ENCODE data around the gene TPPP2. TPM values are rescaled to one million over a fixed set of nuclear protein-coding genes. Genes with fewer than 3 reads are reported as not detected.

TPPP2 gene
- total and polyA plus RNA-seq, 2 donors (not counting 1 experiment from before 2014, with no cell fraction given) = not detected

- POLR2A ChIA-PET = no interaction called here
- H3K9ac ChIP-seq (ENCODE audit: low read length) = no peak overlapping the region
- H3K27ac ChIP-seq (ENCODE audit: low read length in 2 of 2) = no peak overlapping the region
- H3K4me1 Mint-ChIP-seq = no peaks in the 10 kb centered on the region
- CTCF ChIA-PET = interaction anchor here (1.3 to 1.4 kb wide), 2 partner anchors 15 to 39 kb away, joined by 4 to 6 read pairs; no protein-coding TSS in a partner anchor
- no peak for DNase-seq
- 94% methylated on average over 19 of the region's 20 CpGs for WGBS (ENCODE audit: insufficient coverage)
- TF ChIP-seq, protein P1, sequence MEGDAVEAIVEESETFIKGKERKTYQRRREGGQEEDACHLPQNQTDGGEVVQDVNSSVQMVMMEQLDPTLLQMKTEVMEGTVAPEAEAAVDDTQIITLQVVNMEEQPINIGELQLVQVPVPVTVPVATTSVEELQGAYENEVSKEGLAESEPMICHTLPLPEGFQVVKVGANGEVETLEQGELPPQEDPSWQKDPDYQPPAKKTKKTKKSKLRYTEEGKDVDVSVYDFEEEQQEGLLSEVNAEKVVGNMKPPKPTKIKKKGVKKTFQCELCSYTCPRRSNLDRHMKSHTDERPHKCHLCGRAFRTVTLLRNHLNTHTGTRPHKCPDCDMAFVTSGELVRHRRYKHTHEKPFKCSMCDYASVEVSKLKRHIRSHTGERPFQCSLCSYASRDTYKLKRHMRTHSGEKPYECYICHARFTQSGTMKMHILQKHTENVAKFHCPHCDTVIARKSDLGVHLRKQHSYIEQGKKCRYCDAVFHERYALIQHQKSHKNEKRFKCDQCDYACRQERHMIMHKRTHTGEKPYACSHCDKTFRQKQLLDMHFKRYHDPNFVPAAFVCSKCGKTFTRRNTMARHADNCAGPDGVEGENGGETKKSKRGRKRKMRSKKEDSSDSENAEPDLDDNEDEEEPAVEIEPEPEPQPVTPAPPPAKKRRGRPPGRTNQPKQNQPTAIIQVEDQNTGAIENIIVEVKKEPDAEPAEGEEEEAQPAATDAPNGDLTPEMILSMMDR (IDR thresholded peaks at IDR 0.05) = no peak
- no peak for TF ChIP-seq EZH2 (IDR thresholded peaks at IDR 0.05; ENCODE audit: borderline replicate concordance, insufficient read depth, low read depth, low read length, poor library complexity, severe bottlenecking)
- H2AFZ ChIP-seq (ENCODE audit: insufficient read depth, low read depth, low read length, poor library complexity, severe bottlenecking) = no peak overlapping the region
- intact Hi-C loops (cut with micrococcal nuclease) = no loop called here
- peaks cover 35% of the 10 kb centered on the region for H3K27me3 Mint-ChIP-seq
- H4K20me1 ChIP-seq (ENCODE audit: control insufficient read depth, insufficient read depth, low read length, poor library complexity, severe bottlenecking) = no peaks in the 10 kb centered on the region
- no peaks in the 10 kb centered on the region for H3K9me3 Mint-ChIP-seq (ENCODE audit: insufficient read depth)
- H3K4me3 Mint-ChIP-seq = no peak overlapping the region
- no peak overlapping the region for H3K4me3 ChIP-seq (ENCODE audit: control extremely low read depth in 1 of 5, extremely low read depth in 1 of 5, insufficient read depth in 1 of 5, low read depth in 2 of 5, low read length in 4 of 5)
- H3K27ac Mint-ChIP-seq = no peak overlapping the region
- no peaks in the 10 kb centered on the region for H3K36me3 ChIP-seq (replicated peaks in 1 of 2; ENCODE audit: control extremely low read depth in 1 of 2, control insufficient read depth in 1 of 2, extremely low read depth in 1 of 2, insufficient read depth in 2 of 2, low read length in 1 of 2)
- peaks cover 0 to 10% (median 5%) of the 10 kb centered on the region in 4 experiments for H3K27me3 ChIP-seq (replicated peaks in 1 of 4; ENCODE audit: control extremely low read depth in 1 of 4, control insufficient read depth in 3 of 4, insufficient read depth in 4 of 4, low read length in 3 of 4)
- no peaks in the 10 kb centered on the region for H3K9me3 ChIP-seq (ENCODE audit: control extremely low read depth in 1 of 3, control insufficient read depth in 2 of 3, insufficient read depth in 1 of 3, low read length in 2 of 3)
- H3K79me2 ChIP-seq (ENCODE audit: control insufficient read depth, insufficient read depth, low read length) = no peaks in the 10 kb centered on the region
- no peak overlapping the region for H3K4me2 ChIP-seq (replicated peaks; ENCODE audit: low read depth, low read length, poor library complexity, severe bottlenecking)
- ATAC-seq (ENCODE audit: low read depth) = no peak
- no peaks in the 10 kb centered on the region for H3K4me1 ChIP-seq (ENCODE audit: control insufficient read depth in 2 of 2, insufficient read depth in 2 of 2, low read length in 2 of 2)
These were observed 23.4 kb downstream of the TPPP2 start for GRCh38 chr14:21053184-21054122.

All from B cell (primary cell).